HG03196 (cell line): Measurements from ENCODE around the gene TTC31.
"Not testable (repeated sequence)": the region's sequence is repeated elsewhere in the genome, so short reads cannot be mapped to it uniquely, and the experiment has no call there.

ENCODE experiments used
- ATAC-seq: cut with Tn5 transposase; IDR thresholded peaks from one replicate; pipeline ENCODE4 v1.9.1; 2021; ENCODE audit not compliant: unreplicated experiment

Gene TTC31

DNA sequence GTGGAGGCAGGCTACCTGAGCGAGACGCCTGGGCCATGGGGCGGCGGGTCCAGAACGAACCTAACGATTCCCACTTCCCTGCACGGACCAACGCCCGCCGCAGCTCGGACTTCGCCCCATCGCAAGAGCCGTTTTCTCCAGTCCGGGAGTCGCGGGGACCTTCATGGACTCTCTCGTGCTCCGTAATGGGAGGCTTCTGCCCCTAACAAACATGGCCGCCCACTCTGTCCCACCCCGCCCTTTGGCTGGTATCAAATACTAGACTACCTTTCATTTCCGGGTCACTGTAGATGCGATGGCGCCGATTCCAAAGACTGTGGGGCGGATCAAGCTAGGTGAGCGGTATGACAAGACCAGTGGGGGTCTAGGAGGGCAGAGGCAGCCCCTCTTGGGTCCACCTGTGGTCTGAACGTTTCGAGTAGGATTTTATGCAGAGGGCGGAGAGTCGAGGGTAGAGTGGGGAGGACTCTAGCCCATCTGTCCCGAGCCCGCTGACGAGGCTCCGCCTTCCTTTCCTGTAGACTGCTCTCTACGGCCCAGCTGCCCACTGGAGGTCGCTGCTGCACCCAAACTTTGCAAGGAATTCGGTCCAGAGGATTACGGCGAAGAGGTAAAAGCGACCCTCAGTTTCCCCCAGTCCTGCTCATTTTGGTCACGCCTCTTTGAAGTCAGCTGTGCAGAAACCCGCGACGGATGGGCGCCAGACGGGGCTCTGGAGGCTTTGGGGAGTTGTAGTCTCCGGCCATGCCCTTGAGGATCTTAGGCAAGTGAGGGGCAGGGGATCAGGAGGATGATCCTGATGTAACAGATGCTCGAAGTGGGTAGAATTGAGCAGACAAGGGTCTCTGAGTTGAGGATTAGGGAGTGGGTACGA lies at the start of gene TTC31, which contains the start of gene CCDC142:
TSS of gene TTC31 (plus strand) at position 281 of the 874 bp plus-strand sequence. CDS start at position 296, 15 bp downstream.
TSS of gene CCDC142 (minus strand) at position 198 of the 874 bp plus-strand sequence. CDS start at position 37, 161 bp downstream.
- ATAC-seq: peak; percentile 89

- no peak for ATAC-seq
These were observed 46.6 kb upstream of the TTC31 start for GRCh38 chr2:74436111-74436805.

DNA sequence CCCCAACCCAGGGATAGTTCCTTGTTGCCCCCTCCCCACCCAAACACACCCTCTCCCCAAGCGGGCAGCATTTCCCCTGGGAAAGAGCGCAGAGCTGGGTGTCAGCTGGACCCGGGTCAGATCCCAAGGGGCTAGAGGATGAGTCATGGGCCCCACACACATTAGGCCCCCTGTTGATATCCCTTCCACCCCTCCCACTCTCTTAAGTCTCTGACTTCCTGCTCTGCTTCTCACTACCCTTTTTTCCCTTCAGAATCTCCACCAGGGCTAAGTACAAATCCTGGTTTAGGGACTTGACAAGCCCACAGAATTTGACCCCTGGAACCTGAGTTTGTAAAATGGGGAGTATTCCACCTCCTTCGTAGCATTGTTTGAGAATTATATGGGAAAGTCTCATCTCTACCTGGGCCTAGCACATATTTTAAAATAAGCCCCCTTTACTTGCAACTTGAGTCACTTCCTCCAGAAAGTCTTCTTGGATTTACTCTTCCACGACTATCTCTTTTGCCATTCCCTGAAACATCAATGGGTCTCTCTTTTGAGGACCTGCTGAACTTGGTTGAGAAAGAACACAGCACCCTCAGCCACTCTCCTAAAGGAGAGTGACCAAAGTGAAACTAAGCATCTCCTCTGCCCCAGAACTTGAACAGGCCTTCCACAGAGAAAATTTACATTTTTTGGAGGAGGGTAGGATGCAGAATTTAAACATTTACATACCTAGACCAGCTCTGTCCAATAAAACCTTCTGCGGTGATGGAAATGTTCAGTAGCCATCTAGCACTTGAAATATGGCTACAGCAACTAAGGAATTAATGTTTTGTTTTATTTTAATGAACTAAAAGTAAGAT lies 45.8 kb upstream of the TTC31 start:
- ATAC-seq: no peak

- no peak for ATAC-seq
These were observed 44.6 kb upstream of the TTC31 start for GRCh38 chr2:74438248-74438647.

DNA sequence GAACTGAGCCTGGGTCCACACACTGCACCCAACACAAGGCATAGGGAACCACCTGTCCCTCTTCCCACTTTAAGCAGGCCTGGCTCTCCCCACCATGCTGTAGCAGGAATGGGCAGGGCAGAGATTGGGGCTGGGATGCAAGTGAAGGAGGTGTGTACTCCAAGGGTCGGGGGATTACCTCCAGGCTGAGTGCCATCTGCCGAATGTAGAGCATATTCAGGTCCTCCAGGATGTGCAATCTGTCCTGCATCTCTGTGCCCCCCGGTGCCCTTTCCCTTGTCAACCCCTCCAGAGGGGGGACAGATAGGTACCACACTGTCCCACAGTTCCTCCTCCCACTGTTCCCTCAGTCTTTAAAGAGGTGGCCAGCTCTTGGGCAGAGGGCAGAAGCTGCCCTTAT lies 43.5 kb upstream of the TTC31 start:
- ATAC-seq: no peak

DNA sequence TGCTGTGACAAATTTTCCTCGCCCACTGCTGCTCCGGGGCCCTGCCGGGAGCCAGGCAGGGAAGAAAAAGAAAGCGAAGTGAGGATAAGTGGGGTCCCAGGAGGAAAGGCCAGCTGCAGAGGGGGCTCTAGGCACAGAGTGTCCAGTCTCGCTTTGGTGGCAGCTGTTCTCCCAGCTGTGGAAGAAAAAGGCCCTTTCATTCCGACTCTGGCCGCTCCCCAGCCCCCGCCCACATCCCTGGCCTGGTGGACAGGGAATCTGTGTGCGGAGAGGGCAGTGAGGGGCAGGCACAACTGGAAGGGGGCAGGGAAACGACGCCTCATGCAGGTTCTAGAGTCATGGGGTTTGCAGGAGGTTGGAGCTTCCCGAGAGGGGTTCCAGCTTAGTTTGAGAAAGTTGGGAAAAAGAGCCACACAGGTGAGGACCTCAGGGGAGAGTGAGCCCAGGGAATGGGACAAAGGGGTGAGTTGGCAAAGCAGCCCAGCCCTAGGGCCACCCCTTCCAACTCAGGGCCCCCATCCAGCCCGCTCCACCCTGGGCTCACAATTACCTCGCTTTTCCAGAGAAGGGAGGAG lies 43.0 kb upstream of the TTC31 start:
- no peak for ATAC-seq

GRCh38 chr2:74440378-74441169 lies 42.3 kb upstream of the TTC31 start:
- ATAC-seq: peak; percentile 82

- ATAC-seq: no peak
These were observed 41.7 kb upstream of the TTC31 start for GRCh38 chr2:74441170-74441689.

DNA sequence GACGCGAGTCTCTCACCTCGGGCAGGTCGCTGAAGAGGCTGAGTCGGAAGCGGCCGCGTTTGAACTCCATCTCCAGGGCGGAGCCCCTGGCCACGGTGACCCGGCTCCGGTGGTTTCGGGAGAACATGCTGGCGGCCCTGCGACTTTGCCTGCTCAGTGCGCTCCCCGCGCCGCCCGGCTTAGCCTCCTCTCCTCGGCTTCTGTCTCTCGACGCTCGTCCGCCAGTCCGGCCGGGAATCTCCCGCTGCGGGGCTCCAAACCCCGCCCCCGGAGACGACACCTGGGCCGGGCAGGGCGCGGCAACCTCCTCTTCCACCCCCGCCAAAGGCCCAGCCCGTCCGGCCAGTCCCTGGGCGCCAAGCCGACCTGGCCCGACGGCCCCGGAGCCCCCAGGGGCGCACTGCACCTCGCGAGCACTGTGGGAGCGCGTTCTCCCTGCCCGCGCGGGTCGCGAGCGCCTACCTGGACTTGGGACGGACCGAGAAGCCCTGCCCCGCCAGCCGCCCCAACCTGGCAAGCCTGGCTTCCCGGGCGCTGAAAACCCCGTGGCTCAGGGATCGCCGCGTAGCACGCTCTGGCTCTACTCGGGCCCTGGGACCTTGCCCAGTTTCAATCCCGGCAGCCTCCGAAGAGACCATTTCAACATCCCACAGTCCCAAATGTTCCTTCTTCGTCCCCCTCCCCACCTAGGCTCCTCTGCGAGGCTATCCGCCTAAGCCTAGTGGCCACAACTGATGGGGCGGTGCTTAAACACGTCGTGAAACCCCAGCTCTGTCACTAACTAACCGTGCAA lies 41.0 kb upstream of the TTC31 start, which contains the start of gene RTKN:
TSS of gene RTKN (minus strand) at position 248 of the 793 bp plus-strand sequence. CDS start at position 127, 121 bp downstream.
- ATAC-seq: peak; percentile 31

GRCh38 chr2:74442483-74443297 lies 40.2 kb upstream of the TTC31 start:
- ATAC-seq: not testable (repeated sequence)

GRCh38 chr2:74444498-74445318 lies 38.2 kb upstream of the TTC31 start:
- no peak for ATAC-seq

DNA sequence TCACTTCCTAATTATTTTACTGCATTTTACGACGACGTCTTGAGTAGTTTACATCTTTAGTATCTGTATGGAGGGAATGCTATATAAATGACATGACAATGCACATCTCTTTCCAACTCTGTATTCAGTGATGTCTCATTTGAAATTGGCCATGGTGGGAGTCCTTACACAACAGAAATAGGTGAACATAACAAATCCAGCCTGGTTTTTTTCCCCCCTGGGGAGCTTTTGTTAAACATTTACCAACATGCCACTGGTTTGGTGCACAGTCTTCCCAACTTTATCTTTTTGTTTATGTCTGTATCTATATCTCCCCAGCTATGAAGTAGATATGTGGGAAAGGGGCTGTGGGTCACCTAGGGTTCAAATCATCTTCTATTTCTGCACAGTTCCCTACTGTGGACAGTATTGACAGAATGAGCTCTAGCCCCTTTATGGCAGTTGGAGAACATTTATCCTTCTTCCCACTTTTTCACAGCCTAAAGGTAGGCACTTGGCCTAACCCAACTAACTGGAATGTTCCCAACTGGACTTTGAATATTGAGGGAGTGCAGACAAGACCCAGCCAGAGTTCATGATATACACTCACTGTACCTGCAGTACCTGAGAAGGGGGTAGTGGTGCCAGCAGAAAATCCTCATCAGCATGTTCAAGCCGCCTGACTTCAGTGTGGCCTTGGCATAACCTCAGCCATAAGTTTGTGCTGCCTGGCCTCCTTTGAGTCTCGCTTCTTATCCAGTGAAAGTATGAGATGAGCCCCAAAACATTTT lies 35.5 kb upstream of the TTC31 start:
- no peak for ATAC-seq

GRCh38 chr2:74448771-74449170 lies 34.1 kb upstream of the TTC31 start:
- no peak for ATAC-seq

DNA sequence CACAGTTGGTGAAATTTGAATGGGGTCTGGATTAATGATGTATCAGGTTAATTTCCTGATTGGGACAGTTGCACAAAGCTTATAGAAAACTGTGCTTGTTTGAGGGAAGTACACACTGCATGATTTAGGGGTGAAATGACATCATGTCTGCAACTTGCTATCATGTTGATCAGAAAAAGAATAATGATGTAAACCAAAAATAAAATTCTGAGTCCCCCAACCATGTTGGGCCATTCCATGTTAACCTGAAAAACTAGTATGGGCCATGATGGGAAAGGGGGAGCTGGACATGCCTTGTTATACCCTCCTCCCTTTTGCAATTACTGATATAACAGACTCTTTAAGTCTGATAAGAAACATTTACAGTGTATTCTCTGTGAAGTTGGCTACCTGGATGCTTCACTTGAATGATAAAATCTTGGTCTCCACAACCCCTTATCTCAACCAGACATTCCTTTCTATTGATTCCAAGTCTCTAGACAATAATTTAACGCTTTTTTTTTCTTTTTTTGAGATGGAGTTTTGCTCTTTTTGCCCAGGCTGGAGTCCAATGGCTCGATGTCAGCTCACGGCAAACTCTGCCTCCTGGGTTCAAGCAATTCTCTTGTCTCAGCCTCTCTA lies 32.2 kb upstream of the TTC31 start:
- ATAC-seq: no peak

GRCh38 chr2:74454654-74455511 lies 28.0 kb upstream of the TTC31 start, which contains the start of gene INO80B:
Gene INO80B, plus strand, starts transcription at chr2:74455087. Its CDS starts 30 bp downstream, at chr2:74455117.
- peak; percentile 45 for ATAC-seq
